ENCODE data around the gene MICB. TPM values are rescaled to one million over a fixed set of nuclear protein-coding genes. Genes with fewer than 3 reads are reported as not detected.

The MICB gene
- total and polyA plus RNA-seq, 2 of the 8 experiments (the other 6 are each of a cell fraction or from before 2014, with no cell fraction given), result 16.2 to 25.3 TPM

DNA sequence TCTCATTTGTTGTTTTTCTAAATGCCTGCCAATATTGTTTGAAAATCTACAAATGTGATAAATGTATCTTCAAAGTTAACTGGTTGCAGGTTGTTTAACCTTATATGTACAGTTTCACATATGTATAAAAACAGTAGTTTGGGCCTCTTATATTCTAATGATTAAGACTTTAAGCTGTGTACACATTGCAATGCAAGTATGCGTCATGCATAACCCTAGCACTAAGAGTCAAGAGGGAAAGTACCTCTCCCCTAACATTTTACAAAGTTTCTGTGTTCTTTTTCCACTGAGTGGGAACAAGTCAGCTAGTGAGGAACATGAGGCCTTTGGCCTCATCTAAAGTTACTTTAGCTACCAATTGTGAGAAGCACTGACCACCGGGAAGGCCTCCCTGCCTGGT lies 25.7 kb upstream of the MICB start:
- H3K36me3 ChIP-seq (ENCODE audit: control insufficient read depth in 2 of 4, insufficient read depth in 4 of 4, low read length in 3 of 4), result no peaks in the 10 kb centered on the region
- TF ChIP-seq TAF1 (IDR thresholded peaks at IDR 0.05; ENCODE audit: low read depth, low read length) (no peak), SRF (IDR thresholded peaks at IDR 0.05; ENCODE audit: low read depth, low read length) (no peak), RAD21 (IDR thresholded peaks at IDR 0.05 in 1 of 2, conservative IDR thresholded peaks at IDR 0.05 in 1 of 2; ENCODE audit: low read depth in 2 of 2, low read length in 2 of 2) (no peak), TEAD4 (IDR thresholded peaks at IDR 0.05; ENCODE audit: low read depth, low read length) (no peak), RBBP5 (IDR thresholded peaks at IDR 0.05; ENCODE audit: borderline replicate concordance, low read depth, low read length) (no peak), RXRA (IDR thresholded peaks at IDR 0.05; ENCODE audit: insufficient read depth, low read depth, low read length) (no peak), KDM4A (IDR thresholded peaks at IDR 0.05; ENCODE audit: low read depth, low read length, severe bottlenecking) (no peak), MAFK (IDR thresholded peaks at IDR 0.05; ENCODE audit: low read depth, low read length) (no peak), BACH1 (IDR thresholded peaks at IDR 0.05; ENCODE audit: low read length) (no peak), NRF1 (IDR thresholded peaks at IDR 0.05; ENCODE audit: low read depth, low read length) (no peak), CHD2 (IDR thresholded peaks at IDR 0.05; ENCODE audit: low read length) (no peak), RFX5 (IDR thresholded peaks at IDR 0.05; ENCODE audit: borderline replicate concordance, low read depth, low read length) (no peak)
- TF ChIP-seq, protein P1, sequence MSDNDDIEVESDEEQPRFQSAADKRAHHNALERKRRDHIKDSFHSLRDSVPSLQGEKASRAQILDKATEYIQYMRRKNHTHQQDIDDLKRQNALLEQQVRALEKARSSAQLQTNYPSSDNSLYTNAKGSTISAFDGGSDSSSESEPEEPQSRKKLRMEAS (IDR thresholded peaks at IDR 0.05), result no peak

More for the DNA sequence above, 25.7 kb upstream of the MICB start:
- H3K9ac ChIP-seq (replicated peaks in 1 of 4; ENCODE audit: extremely low read depth in 1 of 4, low read depth in 3 of 4, low read length in 3 of 4), result no peak overlapping the region
- H4K20me1 ChIP-seq (replicated peaks in 1 of 2; ENCODE audit: control insufficient read depth in 1 of 2, insufficient read depth in 2 of 2, low read length in 2 of 2), result no peaks in the 10 kb centered on the region
- H3K14ac ChIP-seq (ENCODE audit: insufficient read length), result no peak overlapping the region
- H2BK5ac ChIP-seq (ENCODE audit: low read depth, low read length), result no peak overlapping the region
- no peak overlapping the region for H2BK20ac ChIP-seq (ENCODE audit: low read length)
- no peak overlapping the region for H3K56ac ChIP-seq (replicated peaks; ENCODE audit: insufficient read length, low read depth, low read length)
- H3K4me2 ChIP-seq (ENCODE audit: insufficient read depth in 1 of 2, low read depth in 2 of 2, low read length in 2 of 2), result no peak overlapping the region
- no peak overlapping the region for H4K8ac ChIP-seq (ENCODE audit: extremely low read depth, insufficient read depth, low read length)
- H2BK15ac ChIP-seq (ENCODE audit: low read length), result no peak overlapping the region
- no peak for FAIRE-seq
- no peak overlapping the region for H3K27ac ChIP-seq (ENCODE audit: low read depth, low read length)
- no peaks in the 10 kb centered on the region for H3K9me3 ChIP-seq (ENCODE audit: insufficient read depth in 2 of 2, low read depth in 1 of 2, low read length in 1 of 2)
- WGBS, 2 experiments (ENCODE audit: extremely low coverage in 1 of 2, insufficient coverage in 1 of 2, insufficient read length in 1 of 2, insufficient replicate concordance in 2 of 2, low coverage in 1 of 2, low lambda C conversion rate in 2 of 2, missing lambda C conversion rate in 1 of 2), result 85% methylated on average over 2 of the region's 2 CpGs; no CpG with 5 or more reads in 1 of the 2 experiments
- ChIA-PET CTCF (ENCODE audit: partially characterized antibody) (interaction anchor here (1.2 to 1.4 kb wide), 2 partner anchors 20 to 105 kb away, joined by 4 read pairs; no protein-coding TSS in a partner anchor), POLR2A (ENCODE audit: partially characterized antibody) (interaction anchor here (1.4 kb wide), 1 partner anchor 10 kb away, joined by 5 read pairs; no protein-coding TSS in a partner anchor)
- no peaks in the 10 kb centered on the region for H3K79me1 ChIP-seq (ENCODE audit: low read depth, low read length)
- H4K5ac ChIP-seq (ENCODE audit: insufficient read length, low read depth, low read length), result no peak overlapping the region
- no peak overlapping the region for H3K4me3 ChIP-seq (ENCODE audit: extremely low read depth in 1 of 4, insufficient read depth in 2 of 4, low read depth in 3 of 4, low read length in 4 of 4)
- no peak overlapping the region for H2BK12ac ChIP-seq (ENCODE audit: low read depth, low read length)
- H3K23ac ChIP-seq (ENCODE audit: insufficient read length), result no peak overlapping the region
- DNase-seq (ENCODE audit: low read depth in 1 of 2, low spot score in 2 of 2), result no peak
- no peak overlapping the region for H2AFZ ChIP-seq (ENCODE audit: low read length)
- no peak overlapping the region for H4K91ac ChIP-seq (replicated peaks; ENCODE audit: insufficient read length, low read length)
- peaks cover 0 to 2% (median 0%) of the 10 kb centered on the region in 4 experiments; a peak in 1 of 7 replicates for H3K27me3 ChIP-seq (replicated peaks in 1 of 4; ENCODE audit: control insufficient read depth in 3 of 4, extremely low read depth in 1 of 4, insufficient read depth in 3 of 4, low read length in 3 of 4)
- no peak overlapping the region for H2AK5ac ChIP-seq (ENCODE audit: low read depth, low read length)
- no peak overlapping the region for H3K18ac ChIP-seq (ENCODE audit: extremely low read depth, low read length)
- H3K4me1 ChIP-seq (replicated peaks in 1 of 4; ENCODE audit: control insufficient read depth in 3 of 4, insufficient read depth in 4 of 4, low read length in 3 of 4), result no peaks in the 10 kb centered on the region
- H3K4ac ChIP-seq (replicated peaks; ENCODE audit: insufficient read length, low read depth, low read length), result no peak overlapping the region
- no peaks in the 10 kb centered on the region for H3K79me2 ChIP-seq (ENCODE audit: control insufficient read depth in 1 of 2, insufficient read depth in 2 of 2, low read length in 2 of 2)
- no peaks in the 10 kb centered on the region for H3K23me2 ChIP-seq (ENCODE audit: low read depth, low read length)
- H2BK120ac ChIP-seq (replicated peaks; ENCODE audit: low read depth, low read length), result no peak overlapping the region
